ENCODE measurements around the gene GALNS. TPM values are rescaled to one million over a fixed set of nuclear protein-coding genes. Genes with fewer than 3 reads are reported as not detected.

Gene GALNS
- total and polyA plus RNA-seq, 4 donors: 6.8 to 20.6 (median 10.8) TPM

DNA sequence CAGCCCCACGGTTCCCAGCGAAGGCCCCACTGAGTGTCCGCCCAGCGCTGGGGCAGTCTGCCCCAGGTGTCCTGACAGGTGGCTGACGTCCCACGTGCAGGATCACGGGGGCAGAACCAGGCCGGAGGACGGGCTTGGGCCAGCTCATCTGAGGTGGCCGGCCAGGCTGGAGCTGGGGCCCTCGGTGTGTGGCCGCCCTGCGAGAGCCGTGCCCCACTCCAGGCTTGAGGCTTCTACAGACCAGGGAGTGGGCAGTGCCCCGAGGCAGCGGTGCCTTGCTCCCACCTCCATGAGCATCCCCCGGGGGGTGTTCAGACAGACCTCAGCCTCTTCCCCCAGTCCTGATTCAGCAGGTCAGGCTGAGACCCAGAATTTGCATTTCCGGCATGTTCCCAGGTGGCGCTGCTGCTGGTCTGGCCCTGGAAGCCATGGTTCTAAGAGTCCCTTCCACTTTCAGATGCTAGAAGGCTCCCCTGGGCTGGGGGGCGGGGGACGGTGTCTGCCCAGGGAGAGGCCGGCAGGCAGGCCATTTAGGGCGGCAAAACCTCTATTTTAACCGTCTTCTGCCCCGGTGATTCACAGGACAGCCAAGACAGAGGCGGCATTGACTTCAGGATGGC, 45.1 kb upstream of the GALNS start:
- H3K4me3 ChIP-seq (ENCODE audit: low read depth in 1 of 3, low read length in 3 of 3): no peak overlapping the region
- no peaks in the 10 kb centered on the region for H3K4me1 ChIP-seq (ENCODE audit: control insufficient read depth in 4 of 4, insufficient read depth in 4 of 4, low read length in 3 of 4)
- H3K36me3 ChIP-seq (ENCODE audit: control insufficient read depth in 4 of 4, insufficient read depth in 3 of 4, low read depth in 1 of 4, low read length in 3 of 4): no peaks in the 10 kb centered on the region
- TF ChIP-seq, protein P1, sequence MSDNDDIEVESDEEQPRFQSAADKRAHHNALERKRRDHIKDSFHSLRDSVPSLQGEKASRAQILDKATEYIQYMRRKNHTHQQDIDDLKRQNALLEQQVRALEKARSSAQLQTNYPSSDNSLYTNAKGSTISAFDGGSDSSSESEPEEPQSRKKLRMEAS (IDR thresholded peaks at IDR 0.05): no peak
- TF ChIP-seq HNF4A (conservative IDR thresholded peaks at IDR 0.05): no peak
- no peak for TF ChIP-seq RAD21 (IDR thresholded peaks at IDR 0.05)
- no peak for TF ChIP-seq GABPA (IDR thresholded peaks at IDR 0.05 in 1 of 2, conservative IDR thresholded peaks at IDR 0.05 in 1 of 2)
- no peak for TF ChIP-seq YY1 (IDR thresholded peaks at IDR 0.05)
- TF ChIP-seq, protein P2, sequence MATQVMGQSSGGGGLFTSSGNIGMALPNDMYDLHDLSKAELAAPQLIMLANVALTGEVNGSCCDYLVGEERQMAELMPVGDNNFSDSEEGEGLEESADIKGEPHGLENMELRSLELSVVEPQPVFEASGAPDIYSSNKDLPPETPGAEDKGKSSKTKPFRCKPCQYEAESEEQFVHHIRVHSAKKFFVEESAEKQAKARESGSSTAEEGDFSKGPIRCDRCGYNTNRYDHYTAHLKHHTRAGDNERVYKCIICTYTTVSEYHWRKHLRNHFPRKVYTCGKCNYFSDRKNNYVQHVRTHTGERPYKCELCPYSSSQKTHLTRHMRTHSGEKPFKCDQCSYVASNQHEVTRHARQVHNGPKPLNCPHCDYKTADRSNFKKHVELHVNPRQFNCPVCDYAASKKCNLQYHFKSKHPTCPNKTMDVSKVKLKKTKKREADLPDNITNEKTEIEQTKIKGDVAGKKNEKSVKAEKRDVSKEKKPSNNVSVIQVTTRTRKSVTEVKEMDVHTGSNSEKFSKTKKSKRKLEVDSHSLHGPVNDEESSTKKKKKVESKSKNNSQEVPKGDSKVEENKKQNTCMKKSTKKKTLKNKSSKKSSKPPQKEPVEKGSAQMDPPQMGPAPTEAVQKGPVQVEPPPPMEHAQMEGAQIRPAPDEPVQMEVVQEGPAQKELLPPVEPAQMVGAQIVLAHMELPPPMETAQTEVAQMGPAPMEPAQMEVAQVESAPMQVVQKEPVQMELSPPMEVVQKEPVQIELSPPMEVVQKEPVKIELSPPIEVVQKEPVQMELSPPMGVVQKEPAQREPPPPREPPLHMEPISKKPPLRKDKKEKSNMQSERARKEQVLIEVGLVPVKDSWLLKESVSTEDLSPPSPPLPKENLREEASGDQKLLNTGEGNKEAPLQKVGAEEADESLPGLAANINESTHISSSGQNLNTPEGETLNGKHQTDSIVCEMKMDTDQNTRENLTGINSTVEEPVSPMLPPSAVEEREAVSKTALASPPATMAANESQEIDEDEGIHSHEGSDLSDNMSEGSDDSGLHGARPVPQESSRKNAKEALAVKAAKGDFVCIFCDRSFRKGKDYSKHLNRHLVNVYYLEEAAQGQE (IDR thresholded peaks at IDR 0.05): no peak
- TF ChIP-seq FOXA2 (IDR thresholded peaks at IDR 0.05): no peak
- TF ChIP-seq JUND (IDR thresholded peaks at IDR 0.05): no peak
- TF ChIP-seq, protein P3, sequence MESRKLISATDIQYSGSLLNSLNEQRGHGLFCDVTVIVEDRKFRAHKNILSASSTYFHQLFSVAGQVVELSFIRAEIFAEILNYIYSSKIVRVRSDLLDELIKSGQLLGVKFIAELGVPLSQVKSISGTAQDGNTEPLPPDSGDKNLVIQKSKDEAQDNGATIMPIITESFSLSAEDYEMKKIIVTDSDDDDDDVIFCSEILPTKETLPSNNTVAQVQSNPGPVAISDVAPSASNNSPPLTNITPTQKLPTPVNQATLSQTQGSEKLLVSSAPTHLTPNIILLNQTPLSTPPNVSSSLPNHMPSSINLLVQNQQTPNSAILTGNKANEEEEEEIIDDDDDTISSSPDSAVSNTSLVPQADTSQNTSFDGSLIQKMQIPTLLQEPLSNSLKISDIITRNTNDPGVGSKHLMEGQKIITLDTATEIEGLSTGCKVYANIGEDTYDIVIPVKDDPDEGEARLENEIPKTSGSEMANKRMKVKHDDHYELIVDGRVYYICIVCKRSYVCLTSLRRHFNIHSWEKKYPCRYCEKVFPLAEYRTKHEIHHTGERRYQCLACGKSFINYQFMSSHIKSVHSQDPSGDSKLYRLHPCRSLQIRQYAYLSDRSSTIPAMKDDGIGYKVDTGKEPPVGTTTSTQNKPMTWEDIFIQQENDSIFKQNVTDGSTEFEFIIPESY (IDR thresholded peaks at IDR 0.05): no peak
- no peak for TF ChIP-seq TAF1 (conservative IDR thresholded peaks at IDR 0.05)
- no peak for TF ChIP-seq EGR1 (IDR thresholded peaks at IDR 0.05; ENCODE audit: low read depth in 2 of 2)
- no peak for DNase-seq (ENCODE audit: low spot score)
- 82% methylated on average over 26 of the region's 26 CpGs for WGBS
- H3K9me3 ChIP-seq (ENCODE audit: control insufficient read depth in 4 of 4, low read length in 3 of 4): no peaks in the 10 kb centered on the region
- no peaks in the 10 kb centered on the region for H3K27me3 ChIP-seq (ENCODE audit: control insufficient read depth in 4 of 4, insufficient read depth in 4 of 4, low read length in 3 of 4)
- H3K27ac ChIP-seq (ENCODE audit: low read depth in 1 of 2, low read length in 2 of 2): no peak overlapping the region
- H3K9ac ChIP-seq (ENCODE audit: low read depth in 1 of 2, low read length in 2 of 2): no peak overlapping the region

DNA sequence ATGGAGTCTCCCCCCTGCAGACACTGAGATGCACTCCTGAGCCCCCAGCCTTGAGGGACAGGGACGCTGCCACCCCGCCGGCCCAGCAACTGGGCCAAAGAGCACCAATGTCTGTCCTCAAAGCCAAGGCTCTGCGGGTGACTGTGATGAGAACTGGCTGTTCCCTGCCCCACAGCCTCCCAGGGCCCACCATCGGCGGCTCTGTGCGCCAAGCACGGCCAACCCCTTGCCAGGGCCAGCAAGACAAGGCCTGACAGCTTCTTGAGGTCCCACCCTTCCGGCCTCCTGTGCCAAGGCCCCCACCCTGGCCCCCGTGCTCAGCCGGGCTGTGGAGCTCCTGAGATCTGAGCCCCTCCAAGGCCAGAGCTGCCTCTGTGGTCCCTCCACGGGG, 43.9 kb upstream of the GALNS start:
- Histone ChIP-seq H3K27me3 (ENCODE audit: control insufficient read depth in 4 of 4, insufficient read depth in 4 of 4, low read length in 3 of 4) (no peaks in the 10 kb centered on the region), H3K27ac (ENCODE audit: low read depth in 1 of 2, low read length in 2 of 2) (no peak overlapping the region), H3K36me3 (ENCODE audit: control insufficient read depth in 4 of 4, insufficient read depth in 3 of 4, low read depth in 1 of 4, low read length in 3 of 4) (no peaks in the 10 kb centered on the region), H3K9me3 (ENCODE audit: control insufficient read depth in 4 of 4, low read length in 3 of 4) (no peaks in the 10 kb centered on the region), H3K4me1 (ENCODE audit: control insufficient read depth in 4 of 4, insufficient read depth in 4 of 4, low read length in 3 of 4) (no peaks in the 10 kb centered on the region), H3K9ac (ENCODE audit: low read depth in 1 of 2, low read length in 2 of 2) (no peak overlapping the region), H3K4me3 (ENCODE audit: low read depth in 1 of 3, low read length in 3 of 3) (no peak overlapping the region)
- TF ChIP-seq RAD21 (IDR thresholded peaks at IDR 0.05): no peak
- no peak for TF ChIP-seq GABPA (IDR thresholded peaks at IDR 0.05 in 1 of 2, conservative IDR thresholded peaks at IDR 0.05 in 1 of 2)
- TF ChIP-seq, protein P4, sequence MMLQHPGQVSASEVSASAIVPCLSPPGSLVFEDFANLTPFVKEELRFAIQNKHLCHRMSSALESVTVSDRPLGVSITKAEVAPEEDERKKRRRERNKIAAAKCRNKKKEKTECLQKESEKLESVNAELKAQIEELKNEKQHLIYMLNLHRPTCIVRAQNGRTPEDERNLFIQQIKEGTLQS (IDR thresholded peaks at IDR 0.05): no peak
- no peak for TF ChIP-seq FOXA2 (IDR thresholded peaks at IDR 0.05)
- TF ChIP-seq, protein P3 (IDR thresholded peaks at IDR 0.05): no peak
- no peak for TF ChIP-seq YY1 (IDR thresholded peaks at IDR 0.05)
- no peak for TF ChIP-seq FOXA1 (IDR thresholded peaks at IDR 0.05)
- TF ChIP-seq, protein P5, sequence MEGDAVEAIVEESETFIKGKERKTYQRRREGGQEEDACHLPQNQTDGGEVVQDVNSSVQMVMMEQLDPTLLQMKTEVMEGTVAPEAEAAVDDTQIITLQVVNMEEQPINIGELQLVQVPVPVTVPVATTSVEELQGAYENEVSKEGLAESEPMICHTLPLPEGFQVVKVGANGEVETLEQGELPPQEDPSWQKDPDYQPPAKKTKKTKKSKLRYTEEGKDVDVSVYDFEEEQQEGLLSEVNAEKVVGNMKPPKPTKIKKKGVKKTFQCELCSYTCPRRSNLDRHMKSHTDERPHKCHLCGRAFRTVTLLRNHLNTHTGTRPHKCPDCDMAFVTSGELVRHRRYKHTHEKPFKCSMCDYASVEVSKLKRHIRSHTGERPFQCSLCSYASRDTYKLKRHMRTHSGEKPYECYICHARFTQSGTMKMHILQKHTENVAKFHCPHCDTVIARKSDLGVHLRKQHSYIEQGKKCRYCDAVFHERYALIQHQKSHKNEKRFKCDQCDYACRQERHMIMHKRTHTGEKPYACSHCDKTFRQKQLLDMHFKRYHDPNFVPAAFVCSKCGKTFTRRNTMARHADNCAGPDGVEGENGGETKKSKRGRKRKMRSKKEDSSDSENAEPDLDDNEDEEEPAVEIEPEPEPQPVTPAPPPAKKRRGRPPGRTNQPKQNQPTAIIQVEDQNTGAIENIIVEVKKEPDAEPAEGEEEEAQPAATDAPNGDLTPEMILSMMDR (IDR thresholded peaks at IDR 0.05; ENCODE audit: low read depth, low read length, missing input control): no peak
- no peak for TF ChIP-seq JUND (IDR thresholded peaks at IDR 0.05)
- TF ChIP-seq RXRA (IDR thresholded peaks at IDR 0.05): no peak
- no peak for TF ChIP-seq HNF4G (IDR thresholded peaks at IDR 0.05)
- no peak for TF ChIP-seq EGR1 (IDR thresholded peaks at IDR 0.05; ENCODE audit: low read depth in 2 of 2)
- no peak for TF ChIP-seq HNF4A (conservative IDR thresholded peaks at IDR 0.05)
- TF ChIP-seq NR2F2 (IDR thresholded peaks at IDR 0.05): no peak
- TF ChIP-seq, protein P2 (IDR thresholded peaks at IDR 0.05): no peak
- no peak for TF ChIP-seq SP1 (IDR thresholded peaks at IDR 0.05)
- no peak for TF ChIP-seq TAF1 (conservative IDR thresholded peaks at IDR 0.05)
- WGBS: 89% methylated on average over 12 of the region's 12 CpGs
- DNase-seq (ENCODE audit: low spot score): no peak
